Skin of body (tissue), 2 donors: ENCODE measurements around the gene MAML1. TPM values are rescaled to one million over a fixed set of nuclear protein-coding genes. Genes with fewer than 3 reads are reported as not detected.

Experiments used
- DNase-seq: peaks from one replicate; lab custom pipeline; 2025; lab: John Stamatoyannopoulos, UW
- total RNA-seq: library from RNA; depleted of rRNA; stranded (reverse); fragments of >200 nt; gene quantifications from one replicate; pipeline ENCODE4 v1.2.3, GENCODE V29; 2014

Gene MAML1
- total RNA-seq, 1 donor from 2014 or later = 14.9 TPM

DNA sequence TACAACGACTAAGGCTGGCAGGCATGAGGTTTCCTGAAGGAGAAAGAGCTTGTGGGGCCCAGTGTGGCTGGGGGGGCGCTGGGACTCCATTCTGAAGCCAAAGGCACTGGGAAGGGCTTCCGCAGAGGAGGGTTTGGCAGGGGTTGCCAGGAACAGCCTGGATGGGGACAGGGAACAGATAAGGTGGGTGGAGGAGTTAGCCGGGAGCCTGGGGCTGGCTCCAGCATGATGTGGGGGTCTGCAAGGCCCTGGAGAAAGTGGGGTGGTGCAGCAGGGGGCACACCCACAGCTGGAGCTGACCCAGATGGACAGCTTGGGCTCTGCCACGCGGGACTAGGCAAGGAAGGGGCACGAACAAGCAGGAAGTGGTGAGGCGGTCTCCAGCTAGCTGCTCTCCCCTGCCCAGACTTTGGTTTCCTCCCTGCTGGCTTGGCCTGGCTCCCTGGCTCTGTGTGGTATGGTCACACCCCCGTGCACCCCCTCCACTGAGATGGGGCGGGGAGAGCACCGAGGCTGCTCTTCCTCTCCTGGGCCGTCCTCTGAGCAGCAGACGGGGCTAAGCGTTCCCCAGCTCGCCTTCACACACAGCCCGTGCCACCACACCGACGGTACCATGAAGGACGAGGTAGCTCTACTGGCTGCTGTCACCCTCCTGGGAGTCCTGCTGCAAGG lies 61.0 kb downstream of the MAML1 start, which contains the start of gene LTC4S:
Gene LTC4S (plus strand): TSS at position 519 of the 672 bp plus-strand sequence. CDS start 95 bp downstream, at position 614.
- DNase-seq = peak; percentile 28

DNA sequence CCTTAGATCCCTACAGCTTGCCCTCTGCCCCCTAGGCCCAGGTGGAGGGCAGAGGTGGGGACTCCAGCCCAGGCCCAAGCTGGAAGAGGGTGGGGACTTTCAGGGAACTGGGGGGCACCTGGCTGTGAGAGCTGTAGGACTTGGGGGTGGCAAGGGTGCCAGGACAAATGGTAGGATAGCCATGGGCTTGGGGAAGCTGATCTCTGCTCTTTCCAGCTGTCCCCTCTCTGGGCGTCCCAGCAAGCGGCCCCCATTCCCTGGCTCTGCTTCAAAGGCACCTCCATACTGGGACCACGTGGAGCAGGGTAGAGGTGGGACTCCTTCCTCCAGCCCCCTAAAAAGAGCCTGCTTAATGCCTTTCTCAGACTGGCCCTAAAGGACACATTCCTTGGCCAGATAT lies 61.5 kb downstream of the MAML1 start:
- DNase-seq = no peak

DNA sequence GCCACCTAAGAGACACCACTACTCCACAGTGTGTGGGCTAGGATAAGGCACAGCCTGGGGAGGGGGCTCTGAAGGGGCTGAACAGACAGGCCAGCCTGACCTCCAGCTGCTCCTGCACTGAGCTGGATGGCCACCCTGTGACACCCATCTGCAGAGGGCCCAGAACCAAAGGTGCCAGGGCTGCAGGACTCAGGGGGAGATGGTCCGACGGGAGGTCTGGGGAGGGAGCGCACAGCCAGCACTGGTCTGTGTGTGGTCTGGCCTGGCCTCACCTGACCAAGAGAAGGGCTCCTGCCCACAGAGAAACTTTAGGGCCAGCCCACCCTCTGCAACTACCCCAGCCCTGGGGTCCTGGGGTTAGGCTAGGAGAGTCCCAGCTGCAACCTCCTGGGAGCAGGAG lies 62.0 kb downstream of the MAML1 start:
- no peak for DNase-seq

DNA sequence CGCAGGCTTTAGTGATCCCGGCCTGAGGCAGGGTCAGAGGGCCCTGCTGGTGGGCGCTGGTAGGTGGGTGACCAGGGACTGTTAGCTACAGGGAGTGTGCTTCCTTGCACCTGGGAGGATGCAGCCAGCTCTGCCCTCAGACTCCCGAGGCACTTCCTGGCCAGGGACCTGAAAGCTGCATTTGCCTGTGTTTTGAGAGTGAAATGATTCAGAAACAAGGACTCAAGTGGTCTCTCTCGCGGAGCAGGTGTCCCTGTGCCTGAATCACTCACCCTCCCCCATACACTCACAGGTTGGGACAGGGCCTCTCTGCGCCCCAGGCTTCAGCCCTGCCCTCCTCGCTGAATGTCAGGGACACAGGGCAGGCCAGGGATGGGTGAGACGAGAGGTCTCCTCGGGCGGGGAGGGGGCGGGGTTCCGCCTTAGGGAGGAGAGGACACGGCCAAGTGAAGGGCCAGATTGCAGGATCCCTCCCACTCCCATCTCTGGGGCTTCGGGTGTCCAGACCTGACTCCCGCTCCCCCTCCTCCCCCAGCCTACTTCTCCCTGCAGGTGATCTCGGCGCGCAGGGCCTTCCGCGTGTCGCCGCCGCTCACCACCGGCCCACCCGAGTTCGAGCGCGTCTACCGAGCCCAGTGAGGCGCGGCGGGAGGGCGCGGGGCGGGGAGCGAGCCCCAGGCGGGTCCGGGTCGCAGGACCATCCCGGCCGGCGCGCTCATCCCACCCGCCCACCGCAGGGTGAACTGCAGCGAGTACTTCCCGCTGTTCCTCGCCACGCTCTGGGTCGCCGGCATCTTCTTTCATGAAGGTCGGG lies 62.6 kb downstream of the MAML1 start:
- DNase-seq = no peak

GRCh38 chr5:179795863-179796833 lies 63.5 kb downstream of the MAML1 start:
- DNase-seq = peak; percentile 56

DNA sequence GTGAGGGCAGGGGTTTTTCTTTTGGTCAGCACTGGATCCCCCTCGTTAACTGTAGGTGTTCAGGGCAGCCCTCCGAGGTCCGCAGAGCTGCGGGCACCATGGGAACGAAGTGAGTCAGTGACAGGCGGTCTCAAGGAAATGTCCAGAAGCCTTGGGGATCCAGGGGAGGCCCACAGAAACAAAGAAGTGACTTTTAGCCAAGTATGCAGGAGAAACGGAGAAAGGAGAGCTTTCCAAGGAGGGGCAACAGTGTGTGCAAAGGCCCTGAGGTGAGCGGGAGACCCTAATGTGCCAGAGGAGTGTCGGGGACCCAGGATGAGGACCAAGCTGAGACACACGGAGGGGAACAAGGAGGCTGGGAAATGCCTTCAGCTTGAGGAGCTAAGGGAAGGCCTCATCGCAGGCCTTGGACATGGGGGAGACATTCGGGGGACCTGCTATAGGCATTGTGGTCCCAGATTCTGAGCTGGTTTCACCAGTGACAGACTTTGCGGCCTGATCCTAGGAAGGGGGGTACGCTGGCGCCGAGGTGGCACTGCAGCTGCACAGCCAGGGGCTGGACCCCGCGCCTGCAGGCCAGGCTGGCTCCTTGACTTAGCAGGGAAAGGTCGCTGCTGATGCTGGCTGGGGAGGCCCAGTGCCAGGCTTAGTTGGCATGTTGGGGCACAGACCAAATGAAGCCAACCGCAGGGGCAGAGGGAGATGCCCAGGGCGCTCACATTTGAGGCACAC lies 64.4 kb downstream of the MAML1 start:
- DNase-seq = no peak

DNA sequence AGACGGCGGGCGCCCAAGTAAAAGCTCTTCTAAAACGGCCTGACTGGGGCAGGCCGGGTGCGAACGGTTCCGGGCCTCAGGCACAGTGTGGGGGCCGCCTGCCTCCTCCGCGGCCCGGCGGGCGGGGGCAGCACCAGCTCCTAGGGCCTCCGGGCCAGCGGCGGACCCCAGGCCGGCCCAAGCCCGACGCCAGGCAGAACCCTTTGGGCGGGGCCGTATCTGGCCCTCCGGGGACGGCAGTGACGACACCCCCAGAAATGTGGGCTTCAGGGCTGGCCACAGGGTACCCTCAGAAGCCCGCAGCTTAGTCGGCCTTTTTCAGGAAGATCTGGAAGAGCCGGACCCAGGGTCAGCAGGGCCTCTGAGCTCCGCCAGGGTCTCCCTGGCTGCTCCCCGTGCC lies 65.1 kb downstream of the MAML1 start:
- no peak for DNase-seq

GRCh38 chr5:179798144-179798770 lies 65.6 kb downstream of the MAML1 start:
- no peak for DNase-seq

- no peak for DNase-seq
Measured at GRCh38 chr5:179798771-179799643, 66.4 kb downstream of the MAML1 start.

- no peak for DNase-seq
Measured at GRCh38 chr5:179799644-179799973, 67.0 kb downstream of the MAML1 start.

DNA sequence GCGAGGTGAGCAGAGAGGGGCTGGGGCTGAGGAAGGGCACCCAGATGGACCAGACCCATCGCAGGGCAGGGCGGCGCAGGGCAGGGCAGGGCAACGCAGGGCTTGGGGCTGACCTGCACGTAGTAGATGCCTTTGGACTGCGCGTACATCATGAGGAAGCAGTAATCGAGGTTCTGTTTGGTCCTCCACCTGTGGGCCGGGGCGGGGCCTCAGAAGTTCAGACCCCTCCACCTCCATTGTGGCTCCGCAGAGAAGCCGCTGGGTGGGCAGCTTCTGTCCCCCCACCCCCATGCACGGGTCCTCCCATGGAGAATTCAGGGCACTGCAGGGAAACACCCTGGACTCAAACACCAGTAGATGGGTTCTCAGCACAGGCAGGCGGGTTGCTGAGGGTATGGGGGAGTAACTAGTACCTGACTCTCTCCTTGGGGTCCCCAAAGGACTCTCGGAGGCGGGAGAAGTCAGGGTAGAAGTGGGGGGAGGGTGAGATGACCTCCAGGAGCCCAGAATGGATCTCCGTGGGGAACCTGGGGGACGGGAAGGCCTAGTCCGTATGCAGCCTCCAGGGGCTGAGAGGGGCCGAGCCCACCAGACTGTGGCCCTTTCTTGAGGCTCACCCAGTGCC lies 67.6 kb downstream of the MAML1 start:
- no peak for DNase-seq

- no peak for DNase-seq
Measured at GRCh38 chr5:179800696-179801201, 68.1 kb downstream of the MAML1 start.

GRCh38 chr5:179801304-179802206 lies 68.9 kb downstream of the MAML1 start:
- no peak for DNase-seq

DNA sequence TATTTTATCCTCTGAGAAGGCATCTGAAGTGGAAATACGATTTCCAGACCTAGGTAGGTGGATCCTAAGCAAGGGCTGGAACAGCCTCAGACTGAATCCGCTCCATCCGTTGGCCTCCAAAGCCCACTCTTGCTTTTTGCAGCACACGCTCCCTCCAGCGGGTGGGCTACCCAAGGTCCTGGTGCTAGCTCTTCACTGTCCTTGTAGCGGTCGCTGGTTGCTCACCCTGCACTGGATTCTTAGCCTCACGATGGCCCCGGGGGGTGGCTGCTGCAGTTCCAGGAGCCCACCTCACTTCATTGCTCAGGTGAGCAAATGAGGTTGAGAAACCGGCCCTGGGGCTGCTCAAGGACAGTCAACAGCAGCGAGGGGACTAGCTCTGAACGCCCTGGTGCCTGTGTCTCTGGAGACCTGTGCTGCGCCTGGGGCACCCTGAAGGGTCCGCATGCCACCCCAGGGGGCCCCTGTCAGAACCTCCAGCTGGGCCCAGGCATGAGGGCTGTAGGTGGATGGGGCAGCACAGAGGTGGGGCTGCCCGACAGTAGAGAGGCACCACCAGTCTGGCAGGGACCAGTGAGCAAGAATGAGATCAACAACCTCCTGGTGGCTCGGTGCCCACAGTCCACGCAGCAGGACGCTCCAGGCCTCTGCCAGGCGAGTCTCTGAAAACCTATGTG lies 69.7 kb downstream of the MAML1 start:
- DNase-seq = no peak

DNA sequence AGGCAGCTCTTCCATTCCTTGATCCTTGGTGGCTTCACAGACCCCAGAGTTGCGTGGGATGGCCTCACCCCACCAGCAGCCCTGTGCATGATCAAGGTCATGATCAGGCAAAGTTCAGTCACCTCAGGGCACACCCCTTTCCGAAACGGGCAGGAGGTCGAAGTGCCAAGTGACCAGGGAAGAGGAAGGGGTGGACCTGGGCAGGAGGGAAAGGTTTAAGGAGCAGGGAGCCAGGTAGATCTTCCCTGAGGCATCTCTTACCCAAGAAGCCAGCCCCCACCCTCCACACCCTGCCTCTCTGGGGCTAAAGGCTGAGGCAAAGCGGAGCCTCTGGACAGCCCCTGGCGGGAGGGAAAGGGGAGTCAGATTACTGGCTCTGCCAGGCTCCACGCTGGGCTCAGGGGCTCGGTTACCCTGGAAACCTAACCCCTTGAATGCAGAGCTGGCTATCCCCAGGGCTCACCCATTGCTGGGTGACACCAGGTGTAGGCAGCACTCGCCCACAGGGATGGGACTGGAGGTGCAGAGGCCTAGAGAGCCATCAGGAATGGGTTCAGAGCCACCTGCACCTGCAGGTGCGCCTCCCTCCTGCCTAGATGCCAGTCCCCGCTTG lies 70.4 kb downstream of the MAML1 start:
- no peak for DNase-seq

DNA sequence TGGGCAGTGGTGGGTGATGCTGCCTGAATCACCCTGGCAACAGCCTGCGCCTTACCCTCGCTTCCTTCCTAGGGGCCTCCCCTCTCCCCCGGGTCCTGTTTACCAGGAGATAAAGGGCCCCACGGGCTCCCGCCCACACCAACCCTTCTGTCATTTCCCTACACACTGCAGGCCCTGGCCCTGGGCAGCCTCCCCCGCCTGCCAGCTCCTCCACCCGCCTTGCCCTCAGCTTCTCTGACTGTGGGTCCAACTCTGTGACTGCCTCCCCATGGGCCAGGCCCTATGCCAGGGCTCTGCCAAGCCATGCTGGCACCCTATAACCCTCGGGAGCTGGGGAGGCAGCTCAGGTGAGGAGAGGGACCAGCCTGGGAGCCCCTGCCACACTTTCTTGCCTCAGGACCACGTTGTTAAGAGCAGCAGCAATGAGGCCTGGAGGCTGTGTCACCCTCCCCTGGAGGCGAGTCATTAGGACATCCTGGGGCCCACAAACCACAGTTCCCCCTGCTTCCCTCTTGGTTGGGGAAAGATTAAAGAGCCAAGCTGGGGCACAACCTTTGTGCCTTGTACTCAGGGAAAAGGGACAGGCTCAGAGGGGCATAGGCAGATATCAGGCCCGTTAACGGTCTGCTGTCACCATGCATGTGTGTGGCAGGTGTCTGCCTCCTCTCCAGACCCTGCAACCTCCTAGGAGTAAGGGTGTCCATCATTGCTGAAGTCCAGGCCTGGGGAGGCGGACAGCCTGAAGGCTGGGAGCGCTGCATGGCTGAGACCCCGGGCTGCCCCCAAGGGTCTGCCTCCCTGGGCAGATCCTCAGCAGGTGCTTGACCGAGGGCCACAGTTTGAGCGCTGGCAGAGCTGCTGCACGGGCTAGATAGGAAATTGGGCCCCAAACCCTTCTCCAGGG lies 71.3 kb downstream of the MAML1 start:
- DNase-seq = no peak
